SKM-1 treated with dmso at 0.1 percent for 144 hours (cell line): ENCODE data around the gene CALN1.
"Not testable (repeated sequence)": the region's sequence is repeated elsewhere in the genome, so short reads cannot be mapped to it uniquely, and the experiment has no call there.

Source experiments
- DNase-seq: peaks from one replicate; lab custom pipeline; 2025; ENCODE audit not compliant: unreplicated experiment; lab: John Stamatoyannopoulos, UW

Gene CALN1

DNA sequence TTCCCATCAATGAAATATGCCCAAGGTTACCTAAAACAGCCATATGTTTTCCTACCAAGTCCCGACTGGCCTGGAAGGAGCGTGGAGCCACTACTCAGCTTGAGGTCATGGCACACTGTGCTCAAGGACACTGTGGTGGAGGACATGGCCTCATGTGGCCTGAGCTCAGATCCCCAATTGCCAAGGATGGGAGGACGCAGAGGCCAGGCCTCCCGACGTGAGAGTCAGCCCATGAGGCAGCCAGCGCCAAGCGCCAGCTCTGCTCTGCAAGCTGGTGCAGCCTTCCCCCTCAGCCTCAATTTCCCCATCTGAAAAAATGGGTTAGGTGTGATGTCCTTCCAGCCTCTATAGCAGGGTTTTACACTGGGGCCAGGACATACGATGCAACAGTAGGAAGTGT, 302.6 kb downstream of the CALN1 start:
- DNase-seq, result no peak

GRCh38 chr7:72106405-72106804, 305.7 kb downstream of the CALN1 start:
- DNase-seq, result no peak

DNA sequence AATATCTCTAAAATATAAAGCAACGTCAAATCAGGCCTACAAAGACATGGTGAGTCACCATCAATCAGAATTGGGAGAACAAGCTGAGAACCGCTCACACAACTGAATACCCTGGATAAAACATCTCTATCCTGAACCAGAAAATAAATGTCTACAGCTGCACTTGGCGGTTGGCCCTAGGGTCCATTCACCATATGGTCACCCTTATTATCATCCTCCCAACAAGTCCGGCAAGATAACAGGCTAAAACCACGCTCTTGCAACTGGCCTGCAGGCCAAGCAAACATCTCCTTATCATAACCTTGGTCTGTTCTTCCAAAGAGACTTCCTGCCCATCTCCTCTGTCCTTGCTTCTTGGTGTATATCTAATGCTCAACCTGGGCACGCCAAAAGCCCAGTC, 310.7 kb downstream of the CALN1 start:
- DNase-seq, result no peak

DNA sequence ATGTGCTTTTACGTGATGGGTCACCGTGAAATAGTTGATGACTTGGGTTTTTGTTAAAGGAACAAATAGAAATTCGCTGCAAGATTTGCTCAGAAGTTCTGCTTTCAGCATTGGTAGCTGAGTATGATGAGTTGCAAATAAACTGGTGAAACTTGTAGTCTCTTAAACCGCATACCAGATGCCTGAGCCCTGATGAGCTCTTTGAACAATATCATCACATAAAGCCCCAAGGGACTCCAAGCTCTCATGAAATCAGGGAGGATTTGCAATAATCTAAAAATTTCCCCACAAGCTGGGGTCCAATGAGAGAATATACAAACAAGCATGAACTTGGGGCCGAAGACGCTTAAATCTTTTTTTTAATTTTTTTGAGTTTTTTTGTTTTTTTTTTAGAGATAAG, 312.4 kb downstream of the CALN1 start:
- DNase-seq, result no peak

- DNase-seq, result no peak
These were observed 313.1 kb downstream of the CALN1 start for GRCh38 chr7:72098807-72099580.

DNA sequence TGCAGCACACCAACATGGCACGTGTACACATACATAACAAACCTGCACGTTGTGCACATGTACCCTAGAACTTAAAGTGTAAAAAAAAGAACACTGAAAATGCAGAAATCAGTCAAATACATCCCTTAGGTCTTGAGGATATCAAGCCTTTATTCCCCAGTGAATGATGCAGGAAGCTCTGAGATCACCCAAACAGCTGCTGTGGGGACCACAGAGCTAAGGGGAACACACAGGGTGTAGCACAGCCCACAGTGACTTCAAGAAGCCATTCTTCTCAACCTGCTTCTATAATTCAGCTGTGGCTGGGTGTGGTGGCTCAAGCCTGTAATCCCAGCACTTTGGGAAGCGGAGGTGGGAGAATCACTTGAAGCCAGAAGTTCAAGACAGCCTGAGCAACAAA, 314.9 kb downstream of the CALN1 start:
- DNase-seq, result no peak

DNA sequence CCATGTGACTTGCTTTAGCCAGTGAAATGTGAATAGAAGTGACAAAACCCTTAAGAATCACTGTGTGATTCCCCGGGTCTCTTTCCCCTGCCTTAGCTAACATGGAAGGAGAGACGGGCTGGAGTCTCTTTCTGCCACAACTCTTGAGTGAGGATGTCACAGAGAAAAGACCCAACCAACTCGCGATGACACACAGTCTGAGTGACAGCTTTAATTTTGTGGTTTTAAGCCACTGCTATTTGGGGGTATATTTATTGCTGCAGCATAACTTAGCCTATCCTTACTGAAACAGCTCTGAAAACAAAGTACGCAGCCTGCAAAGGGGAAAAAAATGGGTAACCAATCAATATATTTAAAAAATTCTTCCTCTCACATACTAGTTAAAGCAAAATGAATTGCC, 319.4 kb downstream of the CALN1 start:
- no peak for DNase-seq

DNA sequence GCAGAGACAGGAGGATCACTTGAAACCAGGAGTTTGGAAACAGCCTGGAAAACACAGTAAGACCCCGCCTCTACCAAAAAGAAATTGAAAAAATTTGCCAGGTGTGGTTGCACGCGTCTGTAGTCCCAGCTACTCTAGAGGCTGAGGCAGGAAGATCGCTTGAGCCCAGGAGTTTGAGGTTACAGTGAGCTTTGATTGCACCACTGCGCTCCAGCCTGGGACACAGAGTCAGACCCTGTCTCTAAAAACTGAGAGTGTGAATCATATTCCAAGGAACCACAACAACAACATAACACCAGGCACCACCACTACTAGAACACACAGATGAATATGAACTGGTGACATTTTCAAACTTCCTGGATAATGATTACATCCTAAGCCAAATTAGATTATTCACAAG, 324.2 kb downstream of the CALN1 start:
- DNase-seq, result no peak

GRCh38 chr7:72080865-72081510, 331.1 kb downstream of the CALN1 start:
- DNase-seq, result no peak

- no peak for DNase-seq
These were observed 331.8 kb downstream of the CALN1 start for GRCh38 chr7:72080341-72080766.

- no peak for DNase-seq
These were observed 333.3 kb downstream of the CALN1 start for GRCh38 chr7:72078856-72079255.

DNA sequence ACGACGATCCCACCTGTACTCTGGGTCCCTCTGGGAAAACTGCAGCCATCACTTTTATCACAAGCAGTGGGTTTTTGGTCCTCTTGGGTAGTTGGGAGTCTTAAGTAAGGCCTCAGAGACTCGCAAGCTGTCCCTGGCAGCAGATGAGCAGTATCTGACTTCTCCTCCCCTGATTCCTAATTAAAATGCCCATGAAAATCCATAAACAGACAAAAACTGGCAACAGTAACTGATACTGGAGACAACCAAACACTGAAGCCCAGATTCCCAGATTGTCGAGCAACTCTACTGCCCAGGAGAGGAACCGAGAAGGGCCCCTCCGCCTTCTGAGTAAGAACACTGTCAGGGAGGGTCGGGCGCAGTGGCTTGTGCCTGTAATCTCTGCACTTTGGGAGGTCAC, 333.8 kb downstream of the CALN1 start:
- DNase-seq, result no peak

GRCh38 chr7:72077786-72078185, 334.4 kb downstream of the CALN1 start:
- DNase-seq, result no peak

DNA sequence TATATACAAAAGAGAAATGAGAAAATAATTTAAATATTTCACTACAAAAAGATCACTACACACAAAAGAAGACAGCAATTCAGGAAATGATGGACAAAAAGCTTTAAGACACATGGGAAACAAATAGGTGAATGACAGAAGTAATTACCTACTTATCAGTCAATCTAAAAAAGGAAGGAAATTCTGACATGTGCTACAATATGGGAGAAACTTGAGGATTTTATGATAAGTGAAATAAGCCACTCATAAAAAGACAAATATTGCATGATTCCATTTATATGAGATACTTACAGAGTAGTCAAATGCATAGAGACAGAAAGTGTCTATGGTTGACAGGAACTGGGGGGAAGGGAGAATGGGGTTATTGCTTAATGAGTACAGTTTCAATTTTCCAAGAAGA, 339.2 kb downstream of the CALN1 start:
- no peak for DNase-seq

DNA sequence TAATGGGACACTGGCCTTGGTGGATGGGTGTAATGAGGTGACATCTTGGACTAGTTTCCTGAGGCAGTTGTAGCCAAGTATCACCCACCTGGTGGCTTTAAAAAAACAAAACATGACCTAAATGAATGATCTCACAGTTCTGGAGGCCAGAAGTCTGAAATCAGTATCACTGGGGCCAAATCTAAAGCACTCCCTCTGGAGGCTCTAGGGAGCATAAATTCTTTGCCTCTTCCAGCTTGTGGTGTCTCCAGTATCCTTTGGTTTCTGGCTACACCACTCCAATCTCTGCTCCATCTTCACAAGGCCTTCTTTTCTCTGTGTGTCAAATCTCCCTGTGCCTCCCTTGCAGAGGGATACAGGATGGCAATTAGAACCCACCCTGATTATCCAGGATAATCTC, 342.9 kb downstream of the CALN1 start:
- no peak for DNase-seq

- not testable (repeated sequence) for DNase-seq
These were observed 346.4 kb downstream of the CALN1 start for GRCh38 chr7:72065764-72066163.

- no peak for DNase-seq
These were observed 347.2 kb downstream of the CALN1 start for GRCh38 chr7:72064916-72065315.

DNA sequence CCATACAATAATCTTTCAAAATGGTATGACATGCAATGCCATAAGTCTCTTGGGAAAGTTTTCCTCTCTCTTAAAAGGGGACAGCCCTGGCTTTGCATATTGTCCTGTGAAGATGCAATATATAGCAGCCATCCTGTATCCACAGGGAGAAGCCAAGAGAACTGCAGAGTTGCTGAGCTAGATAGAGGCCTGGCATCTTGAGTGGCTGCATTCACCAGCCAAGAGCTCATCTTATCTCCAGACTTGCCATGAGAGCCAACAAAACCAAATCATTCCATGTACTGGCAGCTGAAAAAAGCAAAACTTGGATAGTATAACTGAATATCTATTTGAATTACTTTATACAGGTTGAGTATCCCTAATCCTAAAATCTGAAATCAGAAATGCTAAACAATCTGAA, 348.8 kb downstream of the CALN1 start:
- no peak for DNase-seq

GRCh38 chr7:72062666-72063065, 349.5 kb downstream of the CALN1 start:
- no peak for DNase-seq

DNA sequence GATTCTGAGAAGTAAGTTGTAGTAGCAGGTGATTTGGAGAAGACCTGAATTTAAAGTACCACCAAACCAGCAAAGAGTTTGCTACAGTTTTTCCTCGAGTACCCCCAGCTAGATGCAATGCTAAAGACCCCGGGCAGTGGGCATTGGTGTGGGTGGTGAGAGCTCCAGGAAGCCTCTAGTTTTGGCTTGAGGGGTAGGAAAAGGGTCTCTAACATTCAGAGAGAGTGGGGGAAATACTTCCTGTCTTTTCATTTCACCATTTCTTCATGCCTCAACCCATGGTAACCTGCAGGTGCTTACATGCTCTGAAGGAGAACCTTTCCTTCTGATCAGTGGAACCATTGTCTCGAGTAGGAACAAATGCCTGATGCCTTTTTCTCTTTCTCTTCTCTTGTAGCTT, 352.2 kb downstream of the CALN1 start:
- DNase-seq, result no peak

DNA sequence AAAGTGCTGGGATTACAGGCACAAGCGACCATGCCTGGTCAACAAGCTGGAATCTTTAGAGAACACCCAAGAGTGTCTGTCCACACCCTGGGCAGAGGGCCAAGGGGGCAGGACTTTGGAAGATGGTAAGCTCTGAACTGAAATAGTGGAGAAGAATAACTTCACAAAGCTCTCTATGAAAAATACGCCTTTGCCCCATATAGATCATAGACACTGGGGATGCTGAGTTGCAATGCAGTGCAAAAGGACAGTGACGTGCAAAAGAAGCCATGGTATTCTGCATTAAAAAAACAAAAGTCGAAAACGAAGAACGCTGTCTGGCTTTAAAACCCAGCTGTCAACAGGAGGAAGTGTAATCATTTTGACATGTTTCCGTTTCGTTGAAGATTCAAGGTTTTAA, 353.6 kb downstream of the CALN1 start:
- no peak for DNase-seq

- no peak for DNase-seq
These were observed 354.3 kb downstream of the CALN1 start for GRCh38 chr7:72057796-72058195.

GRCh38 chr7:72057231-72057630, 354.9 kb downstream of the CALN1 start:
- DNase-seq, result no peak
